CD1c-positive myeloid dendritic cell (primary cell): Measurements from ENCODE around the gene LAMB3.

Experiments used
- DNase-seq: peaks from one replicate; pipeline ENCODE4 v3.0.0-alpha.2; 2016; ENCODE audit errors: extremely low spot score

The LAMB3 gene

DNA sequence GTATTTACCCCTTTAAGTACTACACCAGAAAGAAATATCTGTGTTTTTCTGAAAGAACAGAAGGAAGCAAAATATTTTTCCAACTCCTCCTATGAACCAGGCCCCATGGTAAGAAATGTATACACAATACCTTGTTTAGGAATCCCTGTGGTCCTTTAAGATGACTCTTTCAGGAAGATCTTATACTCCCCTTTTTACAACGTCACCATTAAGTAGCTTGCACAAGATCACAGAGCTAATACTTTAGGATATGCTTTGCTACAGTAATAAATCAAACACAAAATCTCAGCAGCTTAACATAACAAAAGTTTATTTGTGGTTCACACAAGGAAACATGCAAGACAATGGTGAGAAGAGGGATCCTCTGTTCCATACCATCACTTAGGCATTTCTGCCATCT is 8.8 kb upstream of the LAMB3 start:
- no peak for DNase-seq

DNA sequence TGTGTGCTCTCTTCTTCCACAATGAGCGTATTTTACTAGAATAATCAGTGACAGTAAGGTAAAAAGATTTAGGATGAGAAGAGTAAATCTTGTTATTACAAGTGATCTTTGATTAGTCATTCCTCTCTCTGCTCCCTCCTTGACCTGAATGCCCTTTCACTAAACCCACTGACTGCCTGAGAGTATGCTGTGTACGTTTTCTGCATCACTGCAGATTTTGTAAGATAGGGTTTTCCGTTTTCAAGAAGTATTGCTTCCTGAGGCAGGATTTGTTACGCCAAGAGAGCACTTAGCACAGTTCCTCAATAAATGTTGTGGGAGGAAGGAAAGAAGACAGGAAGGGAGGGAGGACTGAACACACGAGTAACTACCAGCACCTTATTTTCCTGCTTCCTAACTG is 7.7 kb upstream of the LAMB3 start:
- peak; percentile 88 for DNase-seq

DNA sequence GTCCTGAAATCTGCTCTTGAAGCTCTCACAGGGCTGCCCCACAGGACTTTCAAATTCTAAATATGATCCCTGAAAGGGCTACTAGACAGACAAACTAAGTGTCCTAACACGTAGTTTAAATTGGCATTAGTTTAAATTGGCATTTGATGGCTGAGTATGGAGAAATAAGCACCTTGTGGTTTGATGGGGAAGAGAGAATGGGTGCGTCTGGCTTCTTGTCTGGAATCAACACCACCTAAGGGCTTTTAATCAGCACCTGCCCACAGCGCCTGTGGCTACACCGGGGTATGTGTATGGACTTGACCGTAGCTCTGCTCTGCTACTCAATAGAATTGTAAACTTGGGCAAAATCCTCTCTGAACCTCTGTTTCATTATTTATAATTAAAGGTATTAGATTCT is 5.7 kb upstream of the LAMB3 start:
- DNase-seq = no peak

DNA sequence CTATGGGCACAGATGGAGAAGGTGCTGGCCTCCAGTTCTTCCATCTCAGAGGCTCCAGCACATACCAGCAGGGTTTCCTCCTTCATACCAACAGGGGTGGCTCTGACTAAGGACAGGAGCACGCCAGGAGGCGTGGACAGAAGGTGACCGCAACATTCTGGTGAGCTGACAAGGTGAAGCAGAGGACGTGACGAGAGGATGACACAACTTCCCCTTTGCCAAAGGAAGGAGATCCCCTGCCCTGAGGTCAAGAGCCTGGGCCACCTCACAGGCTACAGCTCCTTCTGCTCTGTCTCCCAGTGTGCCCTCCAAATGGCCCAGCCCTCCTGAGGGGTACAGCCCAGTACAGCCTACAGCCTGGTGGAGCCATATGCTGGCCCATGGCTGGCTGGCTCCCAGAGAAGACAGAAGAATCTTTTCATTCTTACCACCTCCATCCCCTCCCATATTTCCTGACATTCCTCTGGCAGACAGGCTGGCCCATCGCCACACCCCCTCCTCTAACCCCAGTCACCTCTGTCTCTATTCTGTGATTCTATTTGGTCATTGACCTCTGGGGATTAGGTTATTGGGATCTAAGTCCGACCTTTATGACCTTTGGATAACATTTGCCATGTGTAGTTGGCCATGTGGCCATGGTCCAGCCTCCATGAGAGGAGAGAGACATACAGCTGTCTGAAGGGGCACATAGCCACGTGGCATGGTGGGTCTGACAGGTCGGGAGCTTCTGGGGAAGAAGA is 5.1 kb upstream of the LAMB3 start:
- DNase-seq = peak; percentile 86

DNA sequence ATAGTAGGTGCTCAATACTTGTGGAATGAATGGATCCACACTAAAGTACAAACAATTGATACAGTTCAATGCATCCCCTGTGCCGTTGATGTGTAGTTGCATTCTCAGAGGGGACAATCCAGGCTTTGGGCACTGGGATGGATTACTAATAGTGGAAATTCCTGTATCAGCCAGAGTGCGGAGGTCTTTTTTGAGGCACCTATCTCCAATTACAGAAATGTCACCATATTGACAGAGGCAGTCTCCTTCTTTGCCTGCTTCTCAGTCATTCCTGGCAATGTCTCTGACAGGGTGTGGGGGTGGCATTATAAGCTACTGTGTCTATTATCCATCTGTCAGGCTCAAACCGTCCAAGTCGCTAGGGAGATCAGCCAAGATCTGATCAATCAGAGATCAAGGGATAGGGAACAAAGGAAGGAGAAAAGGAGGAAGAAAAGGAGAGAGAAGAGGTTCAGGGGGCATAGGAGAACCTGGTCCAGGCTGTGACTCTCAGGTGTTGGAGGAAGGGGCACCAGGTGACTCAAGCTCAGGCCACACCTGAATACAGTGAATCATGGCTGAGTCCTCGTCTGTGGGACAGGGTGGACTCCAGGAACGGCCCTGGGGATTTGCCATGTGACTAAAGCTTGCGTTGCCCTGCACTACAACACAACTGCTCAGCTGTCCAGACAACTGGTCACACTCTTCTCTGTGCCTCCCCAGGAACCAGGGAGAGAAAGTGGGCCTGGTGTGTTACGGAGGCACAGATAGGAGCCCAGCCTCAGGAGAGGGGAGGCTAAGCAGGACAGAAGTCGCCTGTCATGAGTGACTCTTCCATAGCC is 3.4 kb upstream of the LAMB3 start:
- DNase-seq = no peak

DNA sequence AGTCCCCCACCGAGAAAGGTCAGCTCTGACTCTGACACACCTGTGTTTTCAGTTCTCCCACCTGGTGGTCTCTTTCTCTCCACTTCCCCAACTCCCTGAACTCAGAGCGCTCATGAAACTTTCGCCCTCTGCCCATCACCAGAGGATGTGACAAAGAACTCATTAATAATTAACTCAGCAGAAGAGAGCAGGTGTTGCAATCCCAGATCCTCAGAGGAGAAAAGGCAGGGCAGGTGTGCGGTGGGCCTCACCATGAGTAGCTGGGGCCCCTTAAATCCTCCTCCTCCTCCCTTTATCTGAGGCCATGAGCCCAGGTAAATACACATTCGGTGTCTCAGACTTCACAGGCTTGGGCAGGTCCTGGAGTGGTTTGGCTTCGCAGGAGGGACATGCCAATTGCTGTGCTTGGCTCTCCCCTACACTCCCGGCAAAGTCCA is 1.7 kb upstream of the LAMB3 start:
- DNase-seq = no peak

DNA sequence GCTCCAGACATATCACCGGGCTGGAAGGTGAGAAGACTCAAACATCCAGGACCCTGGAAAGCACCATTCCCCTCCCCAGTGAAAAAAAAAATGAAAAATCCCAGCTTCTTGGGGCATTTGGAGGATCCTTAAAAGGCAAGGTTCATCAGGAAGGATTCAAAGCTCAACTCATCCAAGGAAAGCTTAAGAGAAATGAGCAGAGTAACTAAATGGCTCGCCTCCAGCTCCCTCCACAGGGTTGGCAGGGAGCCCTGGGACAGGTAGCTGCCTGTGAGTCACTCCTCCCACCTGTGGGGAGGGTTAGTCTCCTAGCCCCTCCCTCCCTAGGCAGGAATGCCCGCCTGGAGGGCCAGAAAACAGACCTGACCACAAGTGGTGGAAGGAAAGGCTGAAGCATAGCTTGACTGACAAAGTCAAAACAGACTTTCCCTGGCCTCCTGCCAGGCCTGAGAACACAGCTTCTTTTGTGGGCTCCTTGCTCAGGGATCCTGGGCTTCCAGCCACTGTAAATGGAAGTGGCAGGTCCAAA is 712 bp upstream of the LAMB3 start:
- DNase-seq = peak; percentile 37

DNA sequence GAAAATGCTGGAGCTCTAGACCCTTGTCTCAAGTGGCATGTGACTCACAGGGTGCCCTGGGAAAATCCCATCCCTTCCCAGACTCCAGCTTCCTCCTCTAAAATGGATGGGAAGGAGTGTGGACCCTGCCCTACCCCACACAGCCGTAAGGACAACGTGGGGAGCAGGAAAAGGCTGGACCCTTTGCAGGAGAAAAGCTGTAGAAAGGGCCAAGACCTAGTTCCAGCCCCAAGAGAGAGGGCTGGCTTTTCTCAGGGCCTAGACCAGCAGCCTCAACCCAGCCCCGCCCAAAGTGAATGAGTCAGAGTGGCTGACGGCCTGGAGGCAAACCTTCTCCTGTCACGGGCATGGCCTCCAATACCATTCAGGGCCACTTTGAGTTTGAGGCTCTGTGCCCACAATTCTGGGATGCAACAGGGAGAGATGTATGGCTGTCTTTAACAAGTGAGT is 1.1 kb downstream of the LAMB3 start:
- DNase-seq = peak; percentile 90

DNA sequence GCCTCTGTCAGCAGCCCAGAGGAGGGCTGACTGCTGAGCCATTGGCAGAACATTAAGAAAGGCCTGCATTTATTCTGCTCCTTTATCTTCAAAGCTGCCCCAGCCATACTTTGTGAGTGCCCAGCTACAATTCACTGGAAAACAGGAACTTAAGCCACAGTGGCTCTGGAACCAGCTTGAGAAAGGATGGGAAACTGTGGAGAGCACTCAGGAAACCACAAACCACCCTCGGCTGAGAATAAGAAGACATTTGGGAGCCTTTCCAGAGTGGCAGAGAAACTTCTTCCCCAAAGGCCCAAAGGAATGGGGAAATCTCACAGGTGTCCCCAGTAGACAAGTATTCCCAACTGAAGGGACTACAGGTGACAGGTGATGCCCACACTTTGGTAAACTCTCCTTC is 1.8 kb downstream of the LAMB3 start:
- peak; percentile 85 for DNase-seq

DNA sequence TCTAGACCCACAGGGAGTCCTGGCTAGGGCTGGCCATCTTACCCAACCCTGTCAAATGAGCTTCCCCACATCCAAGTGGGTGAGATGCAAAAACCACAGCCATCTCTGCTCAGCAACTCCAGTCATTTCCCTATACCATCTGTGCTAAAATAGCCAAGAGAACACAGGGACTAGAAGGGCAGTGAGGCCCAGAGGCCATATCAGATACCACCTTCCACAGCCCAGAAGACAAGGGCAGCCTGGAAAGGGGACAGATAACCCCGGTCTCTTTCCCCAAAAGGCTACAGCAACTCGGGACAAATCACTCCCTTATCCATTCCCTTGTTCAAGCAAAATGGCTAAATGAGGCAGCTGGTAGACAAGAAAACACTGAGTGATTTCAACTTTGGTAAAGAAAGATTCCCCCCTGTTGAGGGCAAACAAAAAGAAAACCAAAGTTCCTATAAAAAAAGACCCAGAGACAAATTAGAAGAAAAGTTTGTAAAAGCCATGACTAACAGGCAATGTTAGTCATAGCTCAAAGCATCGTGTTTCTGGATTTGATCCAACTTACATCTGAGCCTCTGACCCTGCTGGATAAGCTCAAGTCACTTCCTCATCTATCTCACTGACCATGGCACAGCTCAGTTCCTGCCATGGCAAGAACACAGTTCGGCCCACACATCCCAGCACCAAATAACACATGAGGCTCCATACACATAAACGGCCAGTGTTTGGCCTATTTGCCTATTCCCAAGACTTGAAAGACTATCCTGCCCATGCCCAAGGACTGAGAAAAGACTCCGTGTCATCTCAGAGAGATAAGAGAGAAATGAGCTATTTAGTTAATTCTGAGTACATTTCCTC is 3.1 kb downstream of the LAMB3 start:
- peak; percentile 94 for DNase-seq

DNA sequence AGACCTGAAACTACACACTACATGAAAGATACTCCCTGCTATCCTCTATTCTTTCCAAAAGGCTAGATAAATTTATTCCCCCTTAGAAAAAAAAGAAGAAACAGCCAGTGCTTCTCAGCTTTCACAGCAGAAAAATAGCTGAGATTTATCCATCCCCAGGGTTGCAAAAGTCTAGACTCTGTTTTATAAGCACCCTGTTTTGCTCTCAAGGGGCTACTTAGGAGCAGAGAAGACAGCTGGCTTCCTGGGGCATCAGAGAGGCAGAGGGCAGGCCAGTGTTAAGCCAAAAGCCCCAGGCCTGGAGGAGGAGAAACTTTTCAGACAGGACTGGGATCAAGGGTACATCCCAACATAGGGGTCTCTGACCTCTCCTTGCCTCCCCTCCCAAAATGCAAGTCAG is 3.9 kb downstream of the LAMB3 start:
- DNase-seq = no peak

DNA sequence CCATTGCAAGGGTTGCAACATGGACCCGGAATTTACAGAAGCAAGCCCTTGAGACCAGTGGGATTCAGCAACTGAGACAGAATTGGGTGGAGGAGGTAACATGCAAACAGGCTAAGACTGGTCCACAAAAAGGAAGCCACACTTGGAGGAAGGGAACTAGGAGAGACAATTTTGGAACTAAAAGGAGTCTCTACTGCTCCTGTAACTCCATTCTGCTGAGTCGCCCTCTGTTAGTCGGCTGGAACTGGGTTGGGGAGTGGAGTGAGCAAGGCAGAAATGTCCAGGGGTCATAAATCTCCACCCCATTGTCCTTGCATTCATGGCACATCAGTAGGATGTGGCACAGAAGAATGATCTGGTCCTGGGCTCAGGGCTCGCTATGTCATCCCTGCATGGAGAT is 5.1 kb downstream of the LAMB3 start:
- peak; percentile 47 for DNase-seq

DNA sequence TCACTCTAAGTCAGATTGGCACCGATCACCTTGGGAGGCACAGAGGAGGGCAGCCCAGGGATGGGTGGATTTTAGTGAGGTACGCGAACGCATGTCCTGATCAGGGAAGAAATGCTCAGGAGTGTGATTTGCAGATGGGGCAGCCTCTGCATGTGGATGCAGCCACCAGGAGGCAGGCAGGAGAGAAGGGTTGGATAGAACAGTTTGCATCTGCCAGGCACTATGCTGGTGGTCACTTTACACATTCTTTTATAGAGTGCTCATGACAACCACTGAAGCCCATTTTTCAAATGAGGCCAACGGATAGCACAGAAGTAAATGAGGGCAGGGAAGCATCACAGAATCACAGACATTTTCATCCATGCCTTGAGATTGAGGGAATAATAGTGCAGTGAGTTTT is 5.7 kb downstream of the LAMB3 start:
- DNase-seq = no peak

DNA sequence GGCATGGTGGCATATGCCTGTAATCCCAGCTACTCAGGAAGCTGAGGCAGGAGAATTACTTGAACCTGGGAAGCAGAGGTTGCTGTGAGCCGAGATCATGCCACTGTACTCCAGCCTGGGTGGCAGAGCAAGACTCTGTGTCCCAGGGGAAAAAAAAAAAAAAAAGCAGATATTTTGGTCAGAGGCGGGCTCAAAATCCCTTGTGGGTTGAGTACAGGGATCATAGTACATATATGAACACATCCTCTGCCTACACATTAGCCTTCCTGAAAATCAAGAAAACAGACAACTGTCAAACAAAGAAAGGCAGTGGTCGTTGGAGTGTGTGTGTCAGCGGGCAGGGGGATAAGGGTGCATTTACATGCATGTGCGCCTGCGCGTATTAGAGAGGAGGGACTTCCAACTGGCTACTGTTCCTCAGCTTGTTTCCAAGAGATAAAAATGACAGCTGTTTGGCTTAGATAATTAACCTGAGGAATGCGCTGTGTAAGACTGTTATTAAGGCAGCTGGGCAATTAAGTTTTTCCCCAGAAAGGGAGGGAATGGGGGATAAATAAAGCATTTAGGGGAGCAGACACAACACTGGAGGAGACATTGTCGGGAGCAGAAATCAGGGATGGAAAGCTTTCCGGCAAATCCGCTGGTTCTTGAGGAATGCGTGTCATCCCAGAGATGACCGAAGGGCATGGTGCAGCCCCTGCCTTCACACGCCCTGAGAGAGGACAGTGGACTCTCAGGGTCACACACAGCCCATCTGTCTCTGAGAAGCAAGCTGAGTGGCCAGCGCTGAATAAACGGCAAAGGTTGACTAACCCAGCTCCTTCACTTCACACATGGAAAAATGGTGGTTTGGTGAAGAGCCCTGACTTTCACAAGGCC is 6.4 kb downstream of the LAMB3 start:
- DNase-seq = no peak

DNA sequence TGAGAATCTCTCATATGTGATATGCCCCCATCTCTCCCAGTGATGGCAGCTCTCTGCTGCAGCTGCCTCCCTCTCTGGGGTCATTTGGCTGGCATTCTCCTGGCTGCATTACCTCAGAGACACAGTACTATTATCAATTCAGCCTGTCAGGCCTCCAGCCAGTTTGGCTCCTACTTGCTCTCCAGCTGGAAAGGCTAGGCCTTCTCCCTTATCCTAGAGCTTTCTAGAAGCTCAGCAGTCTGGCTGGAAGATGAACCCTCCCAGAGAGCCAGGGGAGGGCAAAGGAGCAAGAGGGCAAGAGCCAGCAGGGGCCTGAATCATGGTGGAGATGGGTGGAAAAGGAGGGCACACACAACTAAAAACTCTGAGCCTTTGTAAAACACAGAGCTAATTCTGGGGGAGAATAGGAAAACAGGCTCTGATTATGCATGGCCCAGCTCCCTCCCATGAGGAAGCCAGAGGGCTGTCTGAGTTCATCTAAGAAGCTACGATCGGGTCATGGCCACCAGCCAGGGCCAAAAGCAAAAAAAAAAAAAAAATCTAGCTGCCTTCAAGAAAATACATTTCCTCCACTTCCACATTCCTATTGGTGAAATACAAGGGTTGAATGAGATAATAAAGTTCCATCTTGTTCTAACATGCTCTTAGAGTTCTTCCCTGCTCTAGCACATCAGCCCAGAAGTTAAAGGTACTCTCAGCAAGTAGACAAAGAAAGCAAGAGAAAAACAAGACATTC is 8.8 kb downstream of the LAMB3 start:
- DNase-seq = no peak

DNA sequence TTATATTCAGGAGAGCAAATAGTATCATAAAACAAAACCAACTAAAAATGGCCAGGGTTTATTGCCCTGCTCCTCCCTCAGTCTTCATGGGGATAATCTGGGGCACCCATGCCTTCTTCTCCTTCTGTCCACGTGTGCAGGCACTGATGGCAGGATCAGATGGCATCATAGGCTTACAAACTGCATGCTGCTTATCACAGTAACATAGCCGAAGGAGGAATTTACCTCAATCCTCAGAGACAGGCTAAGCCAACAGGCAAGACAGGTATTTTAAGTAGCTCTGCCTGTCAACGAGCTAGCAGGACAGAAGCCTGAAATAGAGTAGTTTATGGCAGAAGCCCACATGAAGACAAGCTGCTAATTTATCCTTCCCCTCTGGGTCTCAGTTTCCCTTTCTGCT is 9.4 kb downstream of the LAMB3 start:
- no peak for DNase-seq

DNA sequence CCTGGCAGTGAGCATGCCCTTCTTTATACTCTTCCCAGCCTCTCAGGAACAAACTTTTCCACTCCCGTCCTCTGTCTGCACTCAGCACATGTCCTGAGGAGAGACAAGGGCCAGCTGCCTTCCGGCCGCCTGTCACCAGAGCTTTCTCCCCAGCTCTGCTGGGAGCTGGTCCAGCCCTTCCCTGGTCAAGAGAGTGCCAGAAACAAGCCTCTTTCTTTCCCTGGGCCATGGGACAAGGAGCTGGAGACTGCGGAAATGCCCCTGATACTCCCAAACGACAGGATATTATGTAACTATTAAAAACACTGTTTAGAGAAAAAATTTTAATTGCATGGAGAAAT is 10.4 kb downstream of the LAMB3 start:
- no peak for DNase-seq

DNA sequence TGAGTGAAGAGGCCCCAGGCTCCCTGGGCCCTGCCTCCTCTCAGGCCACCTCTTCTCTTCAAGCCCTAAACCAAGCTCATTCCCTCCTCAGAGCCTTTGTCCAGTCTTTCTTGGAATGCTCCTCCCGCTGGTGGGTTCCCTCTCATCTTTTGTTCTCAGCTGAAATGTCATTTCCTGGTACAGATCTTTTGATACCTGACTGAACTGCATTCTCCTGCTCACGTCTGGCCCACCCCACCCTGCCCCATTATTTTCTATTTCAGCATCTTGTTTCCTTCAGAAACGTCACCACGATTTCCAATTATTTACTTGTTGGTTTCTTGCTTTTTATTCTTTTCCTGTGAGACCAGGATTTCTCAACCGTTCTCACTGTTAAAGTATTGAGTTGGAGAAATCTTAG is 16.4 kb downstream of the LAMB3 start:
- no peak for DNase-seq

DNA sequence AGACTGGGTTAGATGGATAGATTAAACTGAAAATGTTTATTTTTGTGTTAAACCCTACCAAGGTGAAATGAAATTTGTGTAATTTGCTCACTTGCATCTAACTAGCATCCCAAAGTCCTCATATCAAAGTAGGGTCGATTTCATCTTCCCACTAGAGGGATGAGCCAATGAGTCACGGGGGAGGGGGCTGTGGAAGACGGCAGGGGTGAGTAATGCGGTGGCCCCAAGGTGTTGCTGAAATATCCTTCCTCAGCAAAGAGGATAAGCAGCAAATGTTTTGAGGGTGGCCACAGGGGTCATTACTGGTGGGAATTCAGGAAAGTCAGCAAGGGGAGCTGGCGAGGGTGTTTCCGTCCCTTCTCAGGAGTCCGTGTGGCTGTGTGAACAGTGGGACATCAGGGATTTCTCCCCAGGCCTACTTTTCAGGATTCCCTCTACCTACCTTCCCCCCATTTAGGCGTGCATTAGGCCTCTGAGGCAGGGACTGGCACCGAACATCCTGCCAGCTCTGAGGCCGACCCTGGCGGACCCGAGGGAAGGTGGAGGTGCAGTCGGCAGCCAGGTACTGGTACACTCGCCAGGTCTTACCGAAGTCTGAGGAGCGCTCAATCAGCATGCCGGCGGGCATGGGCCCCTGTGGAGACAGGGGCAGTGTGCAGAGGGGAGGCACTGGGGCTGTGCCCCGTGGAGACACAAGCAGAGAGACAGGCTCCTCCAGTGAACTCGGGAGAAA is 18.1 kb downstream of the LAMB3 start:
- no peak for DNase-seq
